Neuron (in vitro differentiated cells): ENCODE results near the gene RGS8.

Experiments used
- H2AFZ ChIP-seq: one replicate; pipeline ENCODE4 v1.6.1; 2013; ENCODE audit warnings: low read depth, mild to moderate bottlenecking, inconsistent platforms, low read length, moderate library complexity
- H3K27me3 ChIP-seq: one replicate; pipeline ENCODE4 v1.6.1; 2013; ENCODE audit warnings: low read length; ENCODE audit not compliant: insufficient read depth
- H3K36me3 ChIP-seq: one replicate; pipeline ENCODE4 v1.6.1; 2013; ENCODE audit warnings: low read length; ENCODE audit not compliant: insufficient read depth
- H3K4me1 ChIP-seq: one replicate; pipeline ENCODE4 v1.6.1; 2013; ENCODE audit warnings: low read length; ENCODE audit not compliant: insufficient read depth
- H3K4me3 ChIP-seq: 2 replicates; pipeline ENCODE4 v1.5.1; 2013; ENCODE audit warnings: mild to moderate bottlenecking, low read length, moderate library complexity
- H3K9me3 ChIP-seq: one replicate; pipeline ENCODE4 v1.6.1; 2013; ENCODE audit warnings: low read length

The RGS8 gene

DNA sequence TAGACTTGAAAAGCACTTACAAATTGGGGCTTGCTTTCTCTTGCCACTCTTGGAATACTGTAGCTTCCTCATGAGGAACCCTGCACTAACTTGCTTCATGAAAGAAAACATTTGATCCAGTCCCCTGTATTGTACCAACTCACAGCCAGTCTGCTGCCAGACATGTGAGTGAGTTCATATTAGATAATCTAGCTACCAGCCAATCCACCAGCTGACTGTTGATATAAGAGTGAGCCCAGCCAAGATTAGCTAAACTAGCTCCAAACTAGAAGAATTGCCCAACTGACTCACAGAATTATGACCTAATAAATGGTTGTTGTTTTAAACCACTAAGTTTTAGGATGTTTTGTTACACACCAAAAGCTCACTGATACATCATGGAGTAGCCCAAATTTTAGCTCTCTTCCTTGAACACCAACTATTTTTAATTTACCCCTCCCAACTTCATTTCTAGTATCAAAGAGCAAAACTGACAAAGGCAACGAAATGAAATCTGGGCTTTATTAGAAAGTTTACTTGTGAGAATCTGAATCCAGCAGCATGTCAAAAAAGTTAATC is 6.6 kb upstream of the RGS8 start:
- H3K4me3 ChIP-seq = no peak overlapping the region
- no peak overlapping the region for H2AFZ ChIP-seq
- no peaks in the 10 kb centered on the region for H3K4me1 ChIP-seq
- H3K27me3 ChIP-seq = no peaks in the 10 kb centered on the region
- H3K9me3 ChIP-seq = no peaks in the 10 kb centered on the region
- H3K36me3 ChIP-seq = no peaks in the 10 kb centered on the region

DNA sequence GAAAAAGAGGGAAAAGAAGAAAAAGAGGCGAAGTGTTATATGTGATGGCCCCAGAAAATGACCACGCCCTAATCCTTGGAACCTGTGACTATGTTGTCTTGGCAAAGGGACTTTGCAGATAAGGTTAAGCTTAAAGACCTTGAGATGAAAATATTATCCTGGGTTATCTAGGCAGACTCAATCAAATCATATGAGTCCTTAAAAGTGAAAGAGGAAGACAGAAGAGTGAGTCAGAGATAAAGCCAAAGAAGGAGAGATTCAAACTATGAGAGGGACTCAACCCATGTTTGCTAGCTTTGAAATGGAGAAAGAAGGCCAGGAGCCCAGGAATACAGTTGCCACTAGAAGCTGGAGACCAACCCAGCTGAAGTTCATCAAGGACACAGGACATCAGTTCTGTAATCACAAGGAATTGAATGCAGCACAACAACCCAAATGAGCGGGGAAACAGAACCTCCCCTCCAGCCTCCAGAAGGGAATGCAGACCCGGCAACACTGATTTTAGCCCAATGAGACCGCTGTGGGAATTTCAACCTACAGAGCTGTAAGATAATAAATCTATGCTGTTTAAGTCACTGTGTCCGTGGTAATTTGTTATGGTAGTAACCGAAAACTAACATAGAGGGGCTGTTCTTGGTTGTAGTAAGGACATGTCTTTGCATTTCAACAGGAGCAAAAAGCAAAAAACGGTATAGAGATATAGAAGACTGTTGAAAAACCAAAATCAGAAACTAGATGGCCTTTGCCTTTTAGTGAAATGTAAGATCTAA is 4.2 kb upstream of the RGS8 start:
- peaks cover 4% of the 10 kb centered on the region for H3K27me3 ChIP-seq
- H2AFZ ChIP-seq = no peak overlapping the region
- H3K36me3 ChIP-seq = no peaks in the 10 kb centered on the region
- peaks cover 11% of the 10 kb centered on the region for H3K4me1 ChIP-seq
- H3K4me3 ChIP-seq = no peak overlapping the region
- no peaks in the 10 kb centered on the region for H3K9me3 ChIP-seq

DNA sequence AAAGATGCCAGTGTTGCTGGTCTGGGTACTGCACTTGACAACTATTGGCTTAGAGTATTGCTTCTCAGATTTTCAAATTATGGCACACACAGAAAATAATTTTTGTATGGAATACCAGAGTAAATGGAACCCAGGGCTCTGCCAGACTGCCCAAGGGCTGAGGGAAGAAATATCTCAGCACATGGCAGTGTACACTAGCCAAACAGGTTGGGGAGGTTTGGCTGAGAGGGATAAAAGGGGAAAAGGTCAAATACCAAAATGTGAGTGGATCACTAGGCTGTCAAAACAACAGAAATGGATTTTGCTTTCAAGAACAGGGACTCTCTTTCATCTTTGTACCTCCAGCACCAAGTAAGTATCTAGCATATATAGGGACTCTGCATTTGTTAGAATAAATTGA is 3.0 kb upstream of the RGS8 start:
- H3K9me3 ChIP-seq = no peaks in the 10 kb centered on the region
- H3K27me3 ChIP-seq = peaks cover 4% of the 10 kb centered on the region
- H2AFZ ChIP-seq = no peak overlapping the region
- peaks cover 18% of the 10 kb centered on the region for H3K4me1 ChIP-seq
- no peaks in the 10 kb centered on the region for H3K36me3 ChIP-seq
- H3K4me3 ChIP-seq = no peak overlapping the region

DNA sequence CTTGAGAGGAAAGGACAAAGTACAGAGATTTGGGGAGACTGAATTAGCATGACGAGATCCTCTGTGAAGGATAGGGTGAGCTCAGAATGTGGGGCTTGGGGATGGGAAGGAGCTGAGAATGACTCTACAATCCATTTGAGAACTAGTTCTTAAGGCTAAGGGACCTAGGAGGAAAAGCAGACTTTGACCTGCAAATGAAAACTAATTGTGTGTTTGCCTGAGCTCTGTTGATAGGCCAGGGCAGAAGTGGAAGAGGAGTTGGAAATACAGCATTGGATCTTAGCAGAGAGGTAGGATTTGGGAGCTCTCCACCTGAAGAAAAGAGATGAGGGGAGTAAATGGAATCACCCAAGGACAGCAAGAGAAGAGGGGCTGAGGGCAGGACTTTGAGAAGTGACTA is 2.1 kb upstream of the RGS8 start:
- H2AFZ ChIP-seq = no peak overlapping the region
- no peak overlapping the region for H3K4me3 ChIP-seq
- no peaks in the 10 kb centered on the region for H3K36me3 ChIP-seq
- H3K27me3 ChIP-seq = peaks cover 4% of the 10 kb centered on the region
- peaks cover 18% of the 10 kb centered on the region for H3K4me1 ChIP-seq
- no peaks in the 10 kb centered on the region for H3K9me3 ChIP-seq

DNA sequence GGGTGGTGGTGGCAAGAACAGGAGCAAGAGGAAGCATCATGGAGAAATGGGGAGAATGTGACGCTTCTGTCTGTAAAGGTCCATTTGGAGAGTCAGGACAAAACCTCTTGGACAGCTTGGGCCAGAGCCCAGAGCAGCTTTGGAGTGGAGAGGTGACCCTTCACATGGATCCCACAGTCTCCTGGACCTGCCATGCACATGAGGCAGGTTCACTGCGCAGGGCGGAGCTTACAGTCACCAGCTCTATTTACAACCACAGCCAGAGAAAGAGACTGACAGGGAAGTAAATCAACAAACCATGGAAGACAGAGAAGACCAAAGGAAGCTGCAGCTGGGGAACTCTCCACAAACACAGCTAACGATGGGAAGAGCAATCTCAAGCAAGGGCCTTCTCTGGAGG is 828 bp upstream of the RGS8 start:
- H3K36me3 ChIP-seq = no peaks in the 10 kb centered on the region
- H3K27me3 ChIP-seq = peaks cover 4% of the 10 kb centered on the region
- H3K4me1 ChIP-seq = peaks cover 18% of the 10 kb centered on the region
- no peak overlapping the region for H2AFZ ChIP-seq
- H3K9me3 ChIP-seq = no peaks in the 10 kb centered on the region
- no peak overlapping the region for H3K4me3 ChIP-seq

DNA sequence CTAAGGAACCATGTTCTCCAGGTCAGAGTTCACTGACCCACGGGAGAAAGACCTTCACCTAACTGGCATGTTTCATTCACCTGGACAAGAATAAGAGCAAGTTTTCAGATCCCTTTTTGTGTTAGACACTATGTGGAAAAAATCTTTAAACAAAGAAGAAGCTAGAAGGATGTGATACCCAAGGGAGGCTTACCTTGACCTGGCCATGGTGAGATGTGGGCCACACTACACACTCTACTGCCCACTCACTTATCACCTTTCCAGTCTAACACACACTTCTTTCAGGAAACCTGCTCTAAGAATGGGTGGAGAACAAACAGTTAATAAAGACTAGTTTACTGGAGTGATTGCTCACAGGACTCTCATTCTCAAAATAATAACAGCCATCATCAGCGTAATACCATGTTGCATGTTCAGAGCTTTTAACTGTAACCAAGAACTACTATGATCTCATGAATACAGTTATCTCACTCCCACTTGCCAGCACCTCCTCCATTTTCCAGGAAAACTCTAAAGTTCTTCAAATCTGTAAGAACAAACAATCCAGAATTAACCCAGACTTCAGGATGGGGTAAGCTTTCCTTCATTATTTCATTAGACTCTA is 1.4 kb downstream of the RGS8 start:
- peaks cover 4% of the 10 kb centered on the region for H3K27me3 ChIP-seq
- peaks cover 18% of the 10 kb centered on the region for H3K4me1 ChIP-seq
- no peak overlapping the region for H2AFZ ChIP-seq
- H3K36me3 ChIP-seq = no peaks in the 10 kb centered on the region
- H3K4me3 ChIP-seq = no peak overlapping the region
- H3K9me3 ChIP-seq = no peaks in the 10 kb centered on the region

DNA sequence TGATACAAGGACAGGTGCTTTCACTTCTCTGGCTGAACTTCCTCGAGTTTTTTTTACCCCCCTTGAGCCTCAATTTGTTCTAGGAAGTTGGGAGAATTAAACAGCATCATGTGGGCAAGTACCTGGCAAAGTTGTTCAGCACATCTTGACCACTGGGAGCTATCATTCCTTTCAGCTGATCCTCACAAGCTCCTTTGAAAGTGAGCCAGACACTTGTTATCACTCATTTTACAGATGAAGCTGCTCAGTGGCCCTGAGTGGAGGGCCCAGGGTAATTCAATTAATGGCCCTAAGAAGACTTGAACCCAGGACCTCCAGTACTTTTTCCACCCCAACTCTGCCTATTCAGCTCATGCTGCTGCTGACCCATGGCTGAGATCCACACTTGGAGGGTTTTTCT is 2.0 kb downstream of the RGS8 start:
- Histone ChIP-seq H2AFZ (no peak overlapping the region), H3K4me1 (peaks cover 22% of the 10 kb centered on the region), H3K9me3 (no peaks in the 10 kb centered on the region), H3K4me3 (no peak overlapping the region), H3K27me3 (peaks cover 4% of the 10 kb centered on the region), H3K36me3 (no peaks in the 10 kb centered on the region)

DNA sequence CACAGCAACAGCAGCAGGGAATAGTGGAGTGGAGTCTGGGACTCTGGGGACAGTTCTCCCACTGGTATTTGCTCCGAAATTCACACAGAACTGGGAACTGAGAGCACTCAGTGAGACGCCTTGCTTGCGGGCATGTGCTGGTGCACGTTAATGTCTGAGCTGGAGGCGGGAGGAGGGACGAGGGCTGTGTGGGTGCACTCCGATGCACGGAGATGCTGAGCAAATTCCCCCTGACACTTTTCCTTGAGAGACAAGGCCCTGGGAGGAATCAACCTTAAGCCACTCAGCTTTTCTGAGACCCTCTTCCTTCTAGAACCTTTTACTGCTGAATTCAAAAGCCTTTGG is 2.8 kb downstream of the RGS8 start:
- H3K27me3 ChIP-seq = peaks cover 4% of the 10 kb centered on the region
- H2AFZ ChIP-seq = no peak overlapping the region
- no peaks in the 10 kb centered on the region for H3K9me3 ChIP-seq
- H3K36me3 ChIP-seq = no peaks in the 10 kb centered on the region
- H3K4me3 ChIP-seq = no peak overlapping the region
- peaks cover 28% of the 10 kb centered on the region for H3K4me1 ChIP-seq

DNA sequence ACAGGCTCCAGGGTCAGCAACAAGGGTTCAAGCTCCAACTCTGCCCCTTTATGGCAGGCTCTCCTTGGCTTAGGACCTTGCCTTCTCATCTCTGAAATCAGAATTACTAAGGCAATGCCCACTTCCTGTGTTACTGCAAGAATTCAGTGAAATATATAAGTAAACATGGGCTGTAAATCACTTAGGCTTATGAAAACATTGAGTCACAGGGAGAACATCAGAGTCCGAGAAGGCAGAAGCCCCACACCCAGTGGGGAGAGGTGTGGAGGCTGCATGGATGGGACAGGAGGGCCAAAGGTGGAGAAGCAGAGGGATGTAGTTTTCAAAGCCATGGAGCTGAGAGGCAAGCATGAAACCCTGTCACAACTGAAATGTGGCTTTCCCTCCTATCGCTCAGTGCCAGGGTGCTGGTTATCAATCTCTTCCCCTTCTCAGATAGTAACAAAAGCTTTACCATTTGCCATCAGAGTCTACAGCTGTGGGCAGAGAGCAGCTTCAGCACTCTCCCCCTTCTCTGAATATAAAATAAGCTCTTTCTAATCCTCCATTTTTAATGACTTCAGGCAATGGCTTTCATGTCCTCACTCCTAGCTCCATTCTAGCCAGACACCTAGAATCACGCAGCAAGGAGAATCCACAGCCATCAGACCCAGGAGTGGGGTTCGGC is 3.4 kb downstream of the RGS8 start:
- peaks cover 33% of the 10 kb centered on the region for H3K4me1 ChIP-seq
- no peaks in the 10 kb centered on the region for H3K9me3 ChIP-seq
- no peaks in the 10 kb centered on the region for H3K36me3 ChIP-seq
- no peak overlapping the region for H2AFZ ChIP-seq
- peaks cover 4% of the 10 kb centered on the region for H3K27me3 ChIP-seq
- H3K4me3 ChIP-seq = no peak overlapping the region

DNA sequence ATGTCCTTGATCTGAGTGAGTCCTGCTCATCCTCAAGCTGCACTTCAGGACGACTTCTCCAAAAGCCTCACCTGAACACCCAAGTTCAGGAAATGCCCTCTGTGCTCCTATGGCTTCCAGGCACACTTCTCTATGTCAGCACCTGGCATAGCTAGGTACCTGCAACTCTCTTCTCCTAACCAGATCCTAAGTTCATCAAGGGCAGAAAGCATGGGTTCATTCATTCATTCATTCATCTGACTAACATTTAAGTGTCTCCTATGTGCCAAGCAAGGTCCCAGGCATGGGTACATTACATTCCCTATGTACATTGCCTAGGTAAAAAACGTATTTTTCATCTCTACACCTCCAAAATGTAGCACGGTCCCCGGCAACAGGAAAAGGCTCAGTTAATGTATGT is 4.0 kb downstream of the RGS8 start:
- H3K4me1 ChIP-seq = peaks cover 37% of the 10 kb centered on the region
- H3K4me3 ChIP-seq = no peak overlapping the region
- no peaks in the 10 kb centered on the region for H3K9me3 ChIP-seq
- H3K27me3 ChIP-seq = peaks cover 4% of the 10 kb centered on the region
- H3K36me3 ChIP-seq = no peaks in the 10 kb centered on the region
- H2AFZ ChIP-seq = no peak overlapping the region

DNA sequence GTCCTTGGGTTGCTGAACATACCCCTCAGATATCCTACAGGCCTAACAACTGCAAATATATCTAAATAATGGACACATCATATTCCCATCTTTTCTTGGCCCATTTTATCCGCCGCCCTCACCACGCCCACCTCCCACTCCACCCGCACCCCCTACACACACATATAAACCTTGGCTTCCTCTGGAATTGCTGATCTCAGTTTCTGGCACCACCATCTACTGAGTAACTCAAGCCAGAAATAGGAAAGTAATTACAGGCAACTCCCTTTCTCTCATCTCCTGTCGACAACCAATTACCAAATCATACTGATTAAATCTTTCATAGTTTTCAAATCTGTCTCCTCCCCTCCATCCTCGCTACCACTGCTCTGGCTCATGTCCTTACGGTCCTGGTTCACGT is 4.7 kb downstream of the RGS8 start:
- H3K9me3 ChIP-seq = no peaks in the 10 kb centered on the region
- no peak overlapping the region for H2AFZ ChIP-seq
- H3K27me3 ChIP-seq = peaks cover 4% of the 10 kb centered on the region
- H3K36me3 ChIP-seq = no peaks in the 10 kb centered on the region
- peaks cover 36% of the 10 kb centered on the region for H3K4me1 ChIP-seq
- H3K4me3 ChIP-seq = no peak overlapping the region

DNA sequence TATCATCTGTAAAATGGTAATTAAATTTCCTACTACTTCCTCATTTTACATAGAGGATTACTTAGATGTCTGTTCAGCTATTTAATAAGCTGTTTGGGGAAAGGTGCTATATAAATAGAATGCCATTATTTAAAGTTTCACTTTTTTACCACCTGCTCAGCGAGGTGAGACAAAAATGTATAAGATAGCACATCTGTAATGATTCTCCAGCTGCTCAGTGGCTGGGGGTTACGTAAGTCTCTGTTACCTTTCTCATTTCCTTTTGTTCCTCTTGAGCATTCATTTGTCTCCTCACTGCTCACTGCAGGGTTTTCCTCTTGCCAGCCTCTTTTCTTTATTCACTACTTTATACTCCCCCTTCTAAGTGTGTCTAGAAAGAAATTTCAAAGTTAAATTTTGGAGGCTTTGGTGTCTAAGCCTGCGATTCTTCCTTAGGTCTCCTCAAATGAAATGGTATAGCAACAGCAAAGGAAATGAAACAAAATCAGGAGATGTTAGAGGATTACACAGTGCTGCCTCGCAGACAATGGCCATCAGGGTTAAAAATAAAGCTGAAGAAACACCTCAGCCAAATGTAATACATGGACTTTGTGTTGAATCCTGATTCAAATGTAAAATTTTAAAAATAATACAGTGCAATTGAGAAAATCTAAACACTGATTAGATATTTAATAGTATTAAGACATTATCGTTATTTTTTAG is 6.8 kb downstream of the RGS8 start:
- Histone ChIP-seq H2AFZ (no peak overlapping the region), H3K4me3 (no peak overlapping the region), H3K27me3 (no peaks in the 10 kb centered on the region), H3K9me3 (no peaks in the 10 kb centered on the region), H3K36me3 (no peaks in the 10 kb centered on the region), H3K4me1 (peaks cover 24% of the 10 kb centered on the region)

DNA sequence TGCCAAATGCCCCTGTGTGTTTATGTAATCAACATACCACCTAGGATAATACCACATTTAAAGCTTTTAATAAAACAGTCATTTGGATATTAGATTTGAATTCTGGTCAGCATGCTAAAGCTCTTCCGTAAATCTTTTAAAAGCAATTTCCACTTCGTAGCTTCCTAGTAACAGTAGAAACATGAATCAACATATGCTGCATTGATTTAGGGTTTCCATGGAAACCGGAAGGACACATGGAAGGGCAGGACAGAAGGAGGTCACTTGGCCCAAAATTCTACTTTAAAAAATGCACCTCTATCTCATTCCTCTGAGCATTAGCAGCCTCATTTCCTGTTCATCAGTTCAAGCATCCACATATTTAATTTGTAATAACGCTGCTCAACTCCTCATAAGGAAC is 8.1 kb downstream of the RGS8 start:
- H3K4me1 ChIP-seq = peaks cover 36% of the 10 kb centered on the region
- no peak overlapping the region for H2AFZ ChIP-seq
- no peaks in the 10 kb centered on the region for H3K27me3 ChIP-seq
- H3K36me3 ChIP-seq = no peaks in the 10 kb centered on the region
- no peak overlapping the region for H3K4me3 ChIP-seq
- H3K9me3 ChIP-seq = no peaks in the 10 kb centered on the region
